Measurements from ENCODE around the gene CREB3L2. TPM values are rescaled to one million over a fixed set of nuclear protein-coding genes. Genes with fewer than 3 reads are reported as not detected.
A peak's percentile ranks its signal among the peaks of the same experiment; 100 is the strongest.

Gene CREB3L2
- total and polyA plus RNA-seq, 2 of the 4 experiments (the other 2 are of a cell fraction): 42.3 to 57.9 TPM

DNA sequence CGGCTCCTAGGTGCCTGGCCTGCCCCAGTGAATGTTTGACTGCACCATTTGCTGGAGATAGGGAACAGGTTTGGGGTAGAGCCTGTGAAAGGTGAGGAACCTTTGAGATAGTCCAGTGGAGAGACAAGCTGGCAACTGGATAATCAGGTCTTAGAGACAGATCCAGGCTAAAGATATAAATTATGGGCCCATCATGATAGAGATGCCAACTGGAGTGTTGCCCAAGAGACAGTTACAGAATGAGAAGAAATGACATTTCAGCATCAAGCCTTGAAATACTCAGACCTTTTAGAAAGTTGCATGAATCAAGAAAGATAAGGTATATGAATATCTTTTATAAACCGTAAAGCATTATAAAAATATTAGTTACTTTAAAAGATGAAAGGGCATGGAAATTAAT, 27.1 kb downstream of the CREB3L2 start:
- no peaks in the 10 kb centered on the region for H3K27me3 ChIP-seq (ENCODE audit: control insufficient read depth, insufficient read depth, low read length)
- DNase-seq (no peak), ATAC-seq (ENCODE audit: low read depth) (no peak)
- CTCF ChIA-PET: interaction anchor here (1.0 kb wide), 1 partner anchor 71 kb away, joined by 3 read pairs; no protein-coding TSS in a partner anchor
- peaks cover 14 to 71% of the 10 kb centered on the region in 2 experiments for H3K79me1 ChIP-seq (ENCODE audit: low read depth in 1 of 2, low read length in 2 of 2)
- H3K14ac ChIP-seq (replicated peaks; ENCODE audit: low read depth, low read length): peak overlapping the region; percentile 2; the same call in 1 of the 2 replicates
- peak overlapping the region; percentile 93 for H2BK5ac ChIP-seq (ENCODE audit: low read depth, low read length, poor library complexity, severe bottlenecking)
- H2AK9ac ChIP-seq (replicated peaks; ENCODE audit: low read depth, low read length, poor library complexity): no peak overlapping the region
- peak overlapping the region; percentile 81 for H4K5ac ChIP-seq (ENCODE audit: low read depth, low read length)
- peaks cover 4% of the 10 kb centered on the region for H3K36me3 ChIP-seq (ENCODE audit: control insufficient read depth, insufficient read depth, low read length)
- H3K27ac ChIP-seq (ENCODE audit: insufficient read depth, low read length): peak overlapping the region; percentile 30; the same call in 1 of the 2 replicates
- H3K4me1 ChIP-seq (ENCODE audit: control insufficient read depth, insufficient read depth, low read length): peaks cover 31% of the 10 kb centered on the region
- no peak overlapping the region for H2BK120ac ChIP-seq (ENCODE audit: low read depth, low read length)
- no peak overlapping the region; the same call in 1 of the 2 replicates for H3K4me2 ChIP-seq (ENCODE audit: low read depth, low read length)
- peak overlapping the region; percentile 28 to 43; a peak in 2 of 4 replicates for H4K8ac ChIP-seq (ENCODE audit: low read depth in 2 of 2, low read length in 2 of 2)
- H3K9ac ChIP-seq (ENCODE audit: low read depth, low read length): no peak overlapping the region
- intact Hi-C loops (cut with micrococcal nuclease) (no loop called here), dilution Hi-C loops (cut with HindIII; ENCODE audit: low sequenced_read_pairs, unreplicated experiment) (no loop called here), in situ Hi-C loops (cut with MboI; ENCODE audit: low sequenced_read_pairs) (loop anchor here (25.0 kb wide), 1 partner anchor 837 kb away; no protein-coding TSS in a partner anchor)
- TF ChIP-seq MXI1 (IDR thresholded peaks at IDR 0.05; ENCODE audit: borderline replicate concordance, low read depth, low read length): no peak
- no peak for TF ChIP-seq CEBPB (IDR thresholded peaks at IDR 0.05; ENCODE audit: low read depth, low read length)
- TF ChIP-seq RFX5 (IDR thresholded peaks at IDR 0.05; ENCODE audit: low read depth, low read length): no peak
- TF ChIP-seq, protein P1, sequence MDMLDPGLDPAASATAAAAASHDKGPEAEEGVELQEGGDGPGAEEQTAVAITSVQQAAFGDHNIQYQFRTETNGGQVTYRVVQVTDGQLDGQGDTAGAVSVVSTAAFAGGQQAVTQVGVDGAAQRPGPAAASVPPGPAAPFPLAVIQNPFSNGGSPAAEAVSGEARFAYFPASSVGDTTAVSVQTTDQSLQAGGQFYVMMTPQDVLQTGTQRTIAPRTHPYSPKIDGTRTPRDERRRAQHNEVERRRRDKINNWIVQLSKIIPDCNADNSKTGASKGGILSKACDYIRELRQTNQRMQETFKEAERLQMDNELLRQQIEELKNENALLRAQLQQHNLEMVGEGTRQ (IDR thresholded peaks at IDR 0.05; ENCODE audit: low read depth, low read length): no peak
- no peak for TF ChIP-seq BHLHE40 (IDR thresholded peaks at IDR 0.05; ENCODE audit: low read depth, low read length)
- TF ChIP-seq MAZ (IDR thresholded peaks at IDR 0.05; ENCODE audit: borderline replicate concordance, low read depth, low read length): no peak
- TF ChIP-seq RCOR1 (IDR thresholded peaks at IDR 0.05; ENCODE audit: insufficient replicate concordance, low read length): no peak
- no peak for TF ChIP-seq SMC3 (IDR thresholded peaks at IDR 0.05; ENCODE audit: low read depth, low read length)
- no peak for TF ChIP-seq FOS (IDR thresholded peaks at IDR 0.05; ENCODE audit: low read depth, low read length)
- peaks cover 16% of the 10 kb centered on the region for H3K9me1 ChIP-seq (ENCODE audit: insufficient read depth, low read length)
- peak overlapping the region; percentile 9; the same call in 1 of the 3 replicates for H2BK15ac ChIP-seq (ENCODE audit: low read depth, low read length)
- H4K91ac ChIP-seq (ENCODE audit: insufficient read depth, low read depth, low read length): no peak overlapping the region
- no peak overlapping the region for H3K4me3 ChIP-seq (ENCODE audit: insufficient read depth, low read depth, low read length)
- peak overlapping the region; percentile 14 for H3K4ac ChIP-seq (ENCODE audit: low read depth, low read length)
- peak overlapping the region; percentile 86 for H3K18ac ChIP-seq (ENCODE audit: low read depth, low read length)
- H3K56ac ChIP-seq (ENCODE audit: extremely low read depth, insufficient read depth, low read length): no peak overlapping the region
- POLR2A ChIA-PET (ENCODE audit: unreplicated experiment): no interaction called here
- H2AFZ ChIP-seq (replicated peaks; ENCODE audit: low read length, poor library complexity): no peak overlapping the region
- H2AK5ac ChIP-seq (ENCODE audit: low read depth, low read length): peak overlapping the region; percentile 48; the same call in 1 of the 2 replicates
- H3K23ac ChIP-seq (ENCODE audit: low read depth, low read length): peak overlapping the region; percentile 39
- no TSS peak for BruUV-seq (replicated peaks)
- H4K20me1 ChIP-seq (ENCODE audit: insufficient read depth, low read length): peaks cover 13% of the 10 kb centered on the region; the same call in 1 of the 2 replicates
- H3K9me3 ChIP-seq (ENCODE audit: control insufficient read depth, insufficient read depth, low read length): no peaks in the 10 kb centered on the region
- no peak overlapping the region for H2BK20ac ChIP-seq (ENCODE audit: low read depth, low read length)
- 88% methylated on average over 1 of the region's 2 CpGs; no CpG with 5 or more reads in 1 of the 2 experiments for WGBS, 2 experiments (ENCODE audit: extremely low coverage in 2 of 2, insufficient read length in 1 of 2)
